ENCODE measurements around the gene PROX1. TPM values are rescaled to one million over a fixed set of nuclear protein-coding genes. Genes with fewer than 3 reads are reported as not detected.

The PROX1 gene
- total RNA-seq, 1 donor from 2014 or later, result 14.3 TPM

GRCh38 chr1:214050513-214051401, 63.0 kb downstream of the PROX1 start:
- no peak overlapping the region for H3K27ac Mint-ChIP-seq (ENCODE audit: unreplicated experiment)
- H3K36me3 Mint-ChIP-seq (ENCODE audit: low read depth), result peaks cover 6% of the 10 kb centered on the region
- H3K27me3 Mint-ChIP-seq (ENCODE audit: low read depth), result no peaks in the 10 kb centered on the region
- no peaks in the 10 kb centered on the region for H3K4me1 Mint-ChIP-seq
- no peak for TF ChIP-seq CTCF (conservative IDR thresholded peaks at IDR 0.05)
- H3K9me3 Mint-ChIP-seq, result peaks cover 11% of the 10 kb centered on the region
- H3K4me3 Mint-ChIP-seq, result no peak overlapping the region
- no peak for DNase-seq (ENCODE audit: low read depth, low spot score)

- Mint-ChIP-seq H3K4me1 (no peaks in the 10 kb centered on the region), H3K9me3 (peaks cover 11% of the 10 kb centered on the region), H3K27ac (ENCODE audit: unreplicated experiment) (no peak overlapping the region), H3K4me3 (no peak overlapping the region), H3K36me3 (ENCODE audit: low read depth) (peaks cover 6% of the 10 kb centered on the region), H3K27me3 (ENCODE audit: low read depth) (no peaks in the 10 kb centered on the region)
- no peak for DNase-seq (ENCODE audit: low read depth, low spot score)
- TF ChIP-seq CTCF (conservative IDR thresholded peaks at IDR 0.05), result no peak
Observed at GRCh38 chr1:214051786-214052185, 64.0 kb downstream of the PROX1 start.

GRCh38 chr1:214058076-214058475, 70.3 kb downstream of the PROX1 start:
- DNase-seq (ENCODE audit: low read depth, low spot score), result no peak
- no peak for TF ChIP-seq CTCF (conservative IDR thresholded peaks at IDR 0.05)
- Mint-ChIP-seq H3K27me3 (ENCODE audit: low read depth) (peaks cover 15% of the 10 kb centered on the region), H3K4me3 (no peak overlapping the region), H3K4me1 (no peaks in the 10 kb centered on the region), H3K36me3 (ENCODE audit: low read depth) (no peaks in the 10 kb centered on the region), H3K9me3 (peaks cover 4% of the 10 kb centered on the region), H3K27ac (ENCODE audit: unreplicated experiment) (no peak overlapping the region)

GRCh38 chr1:214066190-214066589, 78.4 kb downstream of the PROX1 start:
- peaks cover 34% of the 10 kb centered on the region for H3K27me3 Mint-ChIP-seq (ENCODE audit: low read depth)
- H3K4me1 Mint-ChIP-seq, result no peaks in the 10 kb centered on the region

GRCh38 chr1:214066936-214067335, 79.2 kb downstream of the PROX1 start:
- Mint-ChIP-seq H3K4me1 (no peaks in the 10 kb centered on the region), H3K9me3 (no peaks in the 10 kb centered on the region), H3K36me3 (ENCODE audit: low read depth) (no peaks in the 10 kb centered on the region), H3K27ac (ENCODE audit: unreplicated experiment) (no peak overlapping the region), H3K27me3 (ENCODE audit: low read depth) (peaks cover 38% of the 10 kb centered on the region), H3K4me3 (no peak overlapping the region)
- TF ChIP-seq CTCF (conservative IDR thresholded peaks at IDR 0.05), result no peak
- DNase-seq (ENCODE audit: low read depth, low spot score), result no peak

More at GRCh38 chr1:214066190-214066589, 78.4 kb downstream of the PROX1 start:
- H3K27ac Mint-ChIP-seq (ENCODE audit: unreplicated experiment), result no peak overlapping the region
- TF ChIP-seq CTCF (conservative IDR thresholded peaks at IDR 0.05), result no peak
- no peak for DNase-seq (ENCODE audit: low read depth, low spot score)
- H3K9me3 Mint-ChIP-seq, result peaks cover 4% of the 10 kb centered on the region
- no peaks in the 10 kb centered on the region for H3K36me3 Mint-ChIP-seq (ENCODE audit: low read depth)
- H3K4me3 Mint-ChIP-seq, result no peak overlapping the region
